GM19372 (cell line): ENCODE measurements around the gene TBC1D9B.
"Not testable (repeated sequence)": the region's sequence is repeated elsewhere in the genome, so short reads cannot be mapped to it uniquely, and the experiment has no call there.

Experiments
- ATAC-seq: cut with Tn5 transposase; IDR thresholded peaks from one replicate; pipeline ENCODE4 v1.9.1; 2021; ENCODE audit warnings: mild to moderate bottlenecking, low read depth, moderate library complexity; ENCODE audit not compliant: unreplicated experiment

The TBC1D9B gene

GRCh38 chr5:179840766-179841165 is 66.9 kb downstream of the TBC1D9B start:
- no peak for ATAC-seq

- ATAC-seq: no peak
These were observed 67.4 kb downstream of the TBC1D9B start for GRCh38 chr5:179840321-179840720.

GRCh38 chr5:179839328-179840256 is 68.1 kb downstream of the TBC1D9B start:
- no peak for ATAC-seq

GRCh38 chr5:179837076-179838011 is 70.4 kb downstream of the TBC1D9B start:
- no peak for ATAC-seq

- no peak for ATAC-seq
These were observed 71.3 kb downstream of the TBC1D9B start for GRCh38 chr5:179836225-179837019.

GRCh38 chr5:179834871-179835270 is 72.8 kb downstream of the TBC1D9B start:
- ATAC-seq: not testable (repeated sequence)

- ATAC-seq: no peak
These were observed 73.6 kb downstream of the TBC1D9B start for GRCh38 chr5:179834120-179834519.

- no peak for ATAC-seq
These were observed 74.0 kb downstream of the TBC1D9B start for GRCh38 chr5:179833709-179834070.

GRCh38 chr5:179833056-179833708 is 74.5 kb downstream of the TBC1D9B start:
- no peak for ATAC-seq

GRCh38 chr5:179832039-179832745 is 75.5 kb downstream of the TBC1D9B start:
- ATAC-seq: no peak

- no peak for ATAC-seq
These were observed 76.8 kb downstream of the TBC1D9B start for GRCh38 chr5:179830818-179831468.

GRCh38 chr5:179829732-179830435 is 77.8 kb downstream of the TBC1D9B start:
- no peak for ATAC-seq

GRCh38 chr5:179828756-179829421 is 78.8 kb downstream of the TBC1D9B start:
- ATAC-seq: no peak

GRCh38 chr5:179827680-179828079 is 80.0 kb downstream of the TBC1D9B start:
- ATAC-seq: no peak

GRCh38 chr5:179825655-179826182 is 82.0 kb downstream of the TBC1D9B start:
- ATAC-seq: no peak

GRCh38 chr5:179824745-179825112 is 83.0 kb downstream of the TBC1D9B start:
- no peak for ATAC-seq

- ATAC-seq: no peak
These were observed 83.6 kb downstream of the TBC1D9B start for GRCh38 chr5:179823937-179824744.
